Immature natural killer cell (primary cell): ENCODE results near the gene SRPK2. TPM values are rescaled to one million over a fixed set of nuclear protein-coding genes. Genes with fewer than 3 reads are reported as not detected.

Source experiments
- DNase-seq, 3 donors: peaks; one replicate each; pipeline ENCODE4 v3.0.0; 2022; ENCODE audit warnings: mixed read lengths in 1 of 3
- H3K27ac Mint-ChIP-seq, 6 donors: one replicate each; pipeline ENCODE4 v1.8.0; 2020; ENCODE audit warnings: mixed read lengths in 6 of 6, mild to moderate bottlenecking in 5 of 6, inconsistent platforms in 4 of 6, moderate library complexity in 3 of 6
- H3K27me3 Mint-ChIP-seq, 3 donors: one replicate each; pipeline ENCODE4 v1.8.0; 2020 to 2021; ENCODE audit warnings: low read depth in 3 of 3, mild to moderate bottlenecking in 3 of 3, mixed read lengths in 3 of 3, moderate library complexity in 3 of 3, inconsistent platforms in 1 of 3
- H3K36me3 Mint-ChIP-seq, 3 donors: one replicate each; pipeline ENCODE4 v1.8.0; 2020; ENCODE audit warnings: mixed read lengths in 3 of 3, inconsistent platforms in 2 of 3, mild to moderate bottlenecking in 2 of 3
- H3K4me1 Mint-ChIP-seq, 2 donors: one replicate each; pipeline ENCODE4 v1.8.0; 2020; ENCODE audit warnings: inconsistent platforms in 2 of 2, mild to moderate bottlenecking in 2 of 2, mixed read lengths in 2 of 2, moderate library complexity in 1 of 2
- H3K4me3 Mint-ChIP-seq, 5 donors: one replicate each; pipeline ENCODE4 v1.8.0; 2020; ENCODE audit warnings: mild to moderate bottlenecking in 5 of 5, mixed read lengths in 5 of 5, inconsistent platforms in 3 of 5, moderate library complexity in 3 of 5
- H3K9me3 Mint-ChIP-seq, 6 donors: one replicate each; pipeline ENCODE4 v1.8.0; 2020; ENCODE audit warnings: mild to moderate bottlenecking in 6 of 6, mixed read lengths in 6 of 6, inconsistent platforms in 4 of 6, moderate library complexity in 3 of 6
- polyA plus RNA-seq, 3 donors: library from polyadenylated mRNA; unstranded; fragments of 300-500 nt; fragmentation: Illumina TruSeq; gene quantifications; one replicate each; pipeline ENCODE4 v1.2.3, GENCODE V29; 2021

Gene SRPK2
- polyA plus RNA-seq, 3 donors from 2014 or later = 51.5 to 92.2 (median 64.1) TPM

- Mint-ChIP-seq H3K36me3 (peaks cover 8 to 20% (median 16%) of the 10 kb centered on the region in 3 donors), H3K9me3 (no peaks in the 10 kb centered on the region), H3K27ac (peak overlapping the region in 2 of 6 donors; percentile 28 to 50), H3K27me3 (peaks cover 0 to 4% (median 3%) of the 10 kb centered on the region in 3 donors), H3K4me1 (peaks cover 28 to 63% of the 10 kb centered on the region in 2 donors), H3K4me3 (no peak overlapping the region)
- DNase-seq = no peak
Measured at GRCh38 chr7:105130580-105130979, 258.1 kb downstream of the SRPK2 start.

- peaks cover 10 to 24% (median 20%) of the 10 kb centered on the region in 3 donors for H3K36me3 Mint-ChIP-seq
Measured at GRCh38 chr7:105130048-105130447, 258.7 kb downstream of the SRPK2 start.

GRCh38 chr7:105127179-105127578 lies 261.5 kb downstream of the SRPK2 start:
- peaks cover 0 to 11% (median 4%) of the 10 kb centered on the region in 3 donors for H3K27me3 Mint-ChIP-seq
- H3K9me3 Mint-ChIP-seq = no peaks in the 10 kb centered on the region
- H3K36me3 Mint-ChIP-seq = peaks cover 12 to 37% (median 14%) of the 10 kb centered on the region in 3 donors
- H3K4me1 Mint-ChIP-seq = peaks cover 21 to 38% of the 10 kb centered on the region in 2 donors
- no peak overlapping the region for H3K4me3 Mint-ChIP-seq
- peak overlapping the region in 3 of 6 donors; percentile 28 to 62 (median 42) for H3K27ac Mint-ChIP-seq
- DNase-seq = no peak

More at GRCh38 chr7:105130048-105130447, 258.7 kb downstream of the SRPK2 start:
- Mint-ChIP-seq H3K27ac (peak overlapping the region in 1 of 6 donors; percentile 40), H3K4me1 (peaks cover 28 to 61% of the 10 kb centered on the region in 2 donors), H3K27me3 (peaks cover 0 to 6% (median 3%) of the 10 kb centered on the region in 3 donors), H3K4me3 (no peak overlapping the region), H3K9me3 (no peaks in the 10 kb centered on the region)
- DNase-seq = no peak

GRCh38 chr7:105126436-105126975 lies 262.2 kb downstream of the SRPK2 start:
- peaks cover 12 to 33% (median 18%) of the 10 kb centered on the region in 3 donors for H3K36me3 Mint-ChIP-seq
- peaks cover 16 to 33% of the 10 kb centered on the region in 2 donors for H3K4me1 Mint-ChIP-seq
- H3K9me3 Mint-ChIP-seq = no peaks in the 10 kb centered on the region
- H3K27ac Mint-ChIP-seq = peak overlapping the region in 1 of 6 donors; percentile 42
- H3K27me3 Mint-ChIP-seq = peaks cover 0 to 11% (median 4%) of the 10 kb centered on the region in 3 donors
- H3K4me3 Mint-ChIP-seq = no peak overlapping the region
- DNase-seq = no peak

- Mint-ChIP-seq H3K4me1 (peaks cover 11 to 33% of the 10 kb centered on the region in 2 donors), H3K36me3 (peaks cover 8 to 38% (median 14%) of the 10 kb centered on the region in 3 donors), H3K9me3 (no peaks in the 10 kb centered on the region), H3K27me3 (peaks cover 0 to 11% (median 4%) of the 10 kb centered on the region in 3 donors), H3K4me3 (no peak overlapping the region), H3K27ac (no peak overlapping the region)
- DNase-seq = no peak
Measured at GRCh38 chr7:105125745-105126144, 263.0 kb downstream of the SRPK2 start.

GRCh38 chr7:105122619-105123018 lies 266.1 kb downstream of the SRPK2 start:
- H3K36me3 Mint-ChIP-seq = peaks cover 10 to 35% (median 20%) of the 10 kb centered on the region in 3 donors
- H3K4me1 Mint-ChIP-seq = peaks cover 14 to 27% of the 10 kb centered on the region in 2 donors
- no peak for DNase-seq
- no peaks in the 10 kb centered on the region for H3K9me3 Mint-ChIP-seq
- no peak overlapping the region for H3K4me3 Mint-ChIP-seq
- H3K27me3 Mint-ChIP-seq = peaks cover 2 to 11% (median 4%) of the 10 kb centered on the region in 3 donors
- H3K27ac Mint-ChIP-seq = peak overlapping the region in 1 of 6 donors; percentile 16

- H3K36me3 Mint-ChIP-seq = peaks cover 3 to 38% (median 16%) of the 10 kb centered on the region in 3 donors
- H3K27me3 Mint-ChIP-seq = peaks cover 1 to 5% (median 2%) of the 10 kb centered on the region in 3 donors
- H3K4me3 Mint-ChIP-seq = no peak overlapping the region
- peaks cover 12 to 47% of the 10 kb centered on the region in 2 donors for H3K4me1 Mint-ChIP-seq
- DNase-seq = no peak
- H3K27ac Mint-ChIP-seq = peak overlapping the region in 5 of 6 donors; percentile 45 to 85 (median 79)
- H3K9me3 Mint-ChIP-seq = no peaks in the 10 kb centered on the region
Measured at GRCh38 chr7:105118612-105119600, 269.8 kb downstream of the SRPK2 start.

GRCh38 chr7:105112440-105113418 lies 276.0 kb downstream of the SRPK2 start:
- peaks cover 11 to 50% (median 32%) of the 10 kb centered on the region in 3 donors for H3K36me3 Mint-ChIP-seq
- no peak overlapping the region for H3K4me3 Mint-ChIP-seq
- H3K9me3 Mint-ChIP-seq = no peaks in the 10 kb centered on the region
- H3K27ac Mint-ChIP-seq = peak overlapping the region; percentile 48 to 88 (median 68)
- no peak for DNase-seq
- peaks cover 6 to 24% (median 15%) of the 10 kb centered on the region in 3 donors for H3K27me3 Mint-ChIP-seq
- H3K4me1 Mint-ChIP-seq = peaks cover 6 to 25% of the 10 kb centered on the region in 2 donors

GRCh38 chr7:105107458-105107857 lies 281.3 kb downstream of the SRPK2 start:
- H3K36me3 Mint-ChIP-seq = peaks cover 11 to 38% (median 36%) of the 10 kb centered on the region in 3 donors
- no peak overlapping the region for H3K4me3 Mint-ChIP-seq
- peaks cover 6 to 33% (median 11%) of the 10 kb centered on the region in 3 donors for H3K27me3 Mint-ChIP-seq
- H3K27ac Mint-ChIP-seq = peak overlapping the region in 2 of 6 donors; percentile 22 to 46
- no peak for DNase-seq
- no peaks in the 10 kb centered on the region for H3K9me3 Mint-ChIP-seq
- H3K4me1 Mint-ChIP-seq = peaks cover 14 to 16% of the 10 kb centered on the region in 2 donors

- Mint-ChIP-seq H3K27me3 (peaks cover 1 to 27% (median 4%) of the 10 kb centered on the region in 3 donors), H3K36me3 (peaks cover 4 to 30% (median 27%) of the 10 kb centered on the region in 3 donors), H3K4me1 (peaks cover 9 to 17% of the 10 kb centered on the region in 2 donors), H3K27ac (peak overlapping the region in 5 of 6 donors; percentile 32 to 71 (median 65)), H3K9me3 (no peaks in the 10 kb centered on the region), H3K4me3 (no peak overlapping the region)
- DNase-seq = no peak
Measured at GRCh38 chr7:105106473-105106872, 282.2 kb downstream of the SRPK2 start.

- Mint-ChIP-seq H3K9me3 (no peaks in the 10 kb centered on the region), H3K36me3 (peaks cover 4 to 26% (median 24%) of the 10 kb centered on the region in 3 donors), H3K27ac (peak overlapping the region in 4 of 6 donors; percentile 16 to 67 (median 24)), H3K27me3 (peaks cover 1 to 24% (median 2%) of the 10 kb centered on the region in 3 donors), H3K4me1 (peaks cover 9 to 25% of the 10 kb centered on the region in 2 donors), H3K4me3 (no peak overlapping the region)
- no peak for DNase-seq
Measured at GRCh38 chr7:105105579-105105978, 283.1 kb downstream of the SRPK2 start.

GRCh38 chr7:105102557-105103352 lies 286.0 kb downstream of the SRPK2 start:
- Mint-ChIP-seq H3K27me3 (peaks cover 1 to 17% (median 2%) of the 10 kb centered on the region in 3 donors), H3K4me1 (peaks cover 11 to 48% of the 10 kb centered on the region in 2 donors), H3K27ac (peak overlapping the region; percentile 10 to 75 (median 70)), H3K36me3 (peaks cover 0 to 19% (median 19%) of the 10 kb centered on the region in 3 donors), H3K4me3 (no peak overlapping the region), H3K9me3 (no peaks in the 10 kb centered on the region)
- no peak for DNase-seq
